LoVo (cell line): ENCODE measurements around the gene UGT1A5.
"Not testable (repeated sequence)": the region's sequence is repeated elsewhere in the genome, so short reads cannot be mapped to it uniquely, and the experiment has no call there.

Source experiments
- DNase-seq: peaks from one replicate; pipeline ENCODE4 v3.0.0-alpha.2; 2016; ENCODE audit warnings: low spot score

Gene UGT1A5

GRCh38 chr2:233746475-233747282, 34.0 kb downstream of the UGT1A5 start:
- no peak for DNase-seq

- no peak for DNase-seq
Observed at GRCh38 chr2:233747283-233747544, 34.5 kb downstream of the UGT1A5 start.

GRCh38 chr2:233750689-233751088, 38.0 kb downstream of the UGT1A5 start:
- not testable (repeated sequence) for DNase-seq

GRCh38 chr2:233751212-233752009, 38.7 kb downstream of the UGT1A5 start:
- not testable (repeated sequence) for DNase-seq

- DNase-seq = no peak
Observed at GRCh38 chr2:233754872-233755611, 42.3 kb downstream of the UGT1A5 start.

GRCh38 chr2:233756429-233757081, 43.8 kb downstream of the UGT1A5 start:
- DNase-seq = peak; percentile 69

- DNase-seq = no peak
Observed at GRCh38 chr2:233758141-233758540, 45.4 kb downstream of the UGT1A5 start.

- DNase-seq = no peak
Observed at GRCh38 chr2:233758849-233759248, 46.1 kb downstream of the UGT1A5 start.

- DNase-seq = no peak
Observed at GRCh38 chr2:233760043-233760442, 47.3 kb downstream of the UGT1A5 start, which contains the start of gene UGT1A1. Gene UGT1A1, plus strand, starts transcription at chr2:233760270. Its CDS starts 18 bp downstream, at chr2:233760288.

GRCh38 chr2:233761040-233761769, 48.5 kb downstream of the UGT1A5 start:
- DNase-seq = no peak

GRCh38 chr2:233764264-233764663, 51.6 kb downstream of the UGT1A5 start:
- peak; percentile 87 for DNase-seq

GRCh38 chr2:233764761-233765160, 52.1 kb downstream of the UGT1A5 start:
- no peak for DNase-seq

- DNase-seq = no peak
Observed at GRCh38 chr2:233766416-233766815, 53.7 kb downstream of the UGT1A5 start.

- no peak for DNase-seq
Observed at GRCh38 chr2:233768076-233768475, 55.4 kb downstream of the UGT1A5 start.

- DNase-seq = no peak
Observed at GRCh38 chr2:233769260-233769659, 56.6 kb downstream of the UGT1A5 start.

- DNase-seq = no peak
Observed at GRCh38 chr2:233772153-233772552, 59.4 kb downstream of the UGT1A5 start.

GRCh38 chr2:233772583-233772982, 59.9 kb downstream of the UGT1A5 start:
- DNase-seq = no peak

GRCh38 chr2:233773854-233774253, 61.1 kb downstream of the UGT1A5 start:
- no peak for DNase-seq

GRCh38 chr2:233775414-233775813, 62.7 kb downstream of the UGT1A5 start:
- DNase-seq = no peak

GRCh38 chr2:233778030-233778429, 65.3 kb downstream of the UGT1A5 start, which contains the start of gene MROH2A:
Gene MROH2A, plus strand, starts transcription at chr2:233778330. Its CDS starts 1,029 bp downstream, at chr2:233779359.
- DNase-seq = no peak

GRCh38 chr2:233779722-233780121, 67.0 kb downstream of the UGT1A5 start:
- DNase-seq = no peak
